Neural cell (in vitro differentiated cells): ENCODE measurements around the gene DDX25.

Experiments used
- CTCF ChIP-seq: fragments of 450-650 bp; IDR thresholded peaks from 2 replicates; pipeline ENCODE4 v1.5.1; 2014; ENCODE audit warnings: antibody characterized with exemption, mild to moderate bottlenecking, moderate library complexity; ENCODE audit not compliant: poor library complexity, severe bottlenecking
- EP300 ChIP-seq: fragments of 450-650 bp; conservative IDR thresholded peaks from 2 replicates; pipeline ENCODE4 v1.6.1; 2014; ENCODE audit warnings: antibody characterized with exemption, mild to moderate bottlenecking, moderate library complexity; ENCODE audit not compliant: poor library complexity, severe bottlenecking
- EZH2 ChIP-seq: fragments of 200-600, 300-800 bp; shearing (Covaris generic), sonication (generic); IDR thresholded peaks from 2 replicates; pipeline ENCODE4 v1.6.1; 2014; ENCODE audit warnings: antibody characterized with exemption, low read length, borderline replicate concordance, mild to moderate bottlenecking; ENCODE audit not compliant: insufficient read depth, poor library complexity, severe bottlenecking
- MXI1 ChIP-seq: fragments of 450-650 bp; conservative IDR thresholded peaks from 2 replicates; pipeline ENCODE4 v1.6.1; 2014; ENCODE audit warnings: antibody characterized with exemption, mild to moderate bottlenecking; ENCODE audit not compliant: poor library complexity, severe bottlenecking
- POLR2AphosphoS5 ChIP-seq: IDR thresholded peaks from 2 replicates; pipeline ENCODE4 v1.6.1; 2012
- RAD21 ChIP-seq: fragments of 450-650 bp; conservative IDR thresholded peaks from 2 replicates; pipeline ENCODE4 v1.6.1; 2014; ENCODE audit warnings: antibody characterized with exemption, mild to moderate bottlenecking, moderate library complexity
- REST ChIP-seq: IDR thresholded peaks from 2 replicates; pipeline ENCODE4 v1.6.1; 2012; ENCODE audit warnings: borderline replicate concordance
- SMC3 ChIP-seq: fragments of 450-650 bp; conservative IDR thresholded peaks from 2 replicates; pipeline ENCODE4 v1.6.1; 2014; ENCODE audit warnings: antibody characterized with exemption, mild to moderate bottlenecking, moderate library complexity; ENCODE audit not compliant: poor library complexity

- TF ChIP-seq CTCF = no peak
- no peak for TF ChIP-seq EP300
- TF ChIP-seq RAD21 = no peak
- no peak for TF ChIP-seq POLR2AphosphoS5
- TF ChIP-seq SMC3 = no peak
- no peak for TF ChIP-seq REST
- no peak for TF ChIP-seq EZH2
- TF ChIP-seq MXI1 = no peak
These were observed 17.8 kb downstream of the DDX25 start for GRCh38 chr11:125922156-125922555.
